NCI-H187 (cell line): ENCODE data around the gene TWF2.

Experiments
- DNase-seq, 2 experiments: peaks; one replicate each; lab custom pipeline; 2025; lab: John Stamatoyannopoulos, UW

Gene TWF2

GRCh38 chr3:52257911-52258310 is 19.0 kb upstream of the TWF2 start:
- no peak for DNase-seq

GRCh38 chr3:52256622-52257021 is 17.7 kb upstream of the TWF2 start:
- no peak for DNase-seq

GRCh38 chr3:52256159-52256558 is 17.2 kb upstream of the TWF2 start:
- DNase-seq: no peak

- DNase-seq: no peak
Measured at GRCh38 chr3:52254608-52255007, 15.7 kb upstream of the TWF2 start.

- no peak for DNase-seq
Measured at GRCh38 chr3:52253314-52254304, 14.7 kb upstream of the TWF2 start.

GRCh38 chr3:52250122-52250521 is 11.2 kb upstream of the TWF2 start:
- no peak for DNase-seq

- DNase-seq: no peak
Measured at GRCh38 chr3:52249683-52250082, 10.7 kb upstream of the TWF2 start.

GRCh38 chr3:52248816-52249547 is 10.0 kb upstream of the TWF2 start:
- DNase-seq: no peak

- DNase-seq: no peak
Measured at GRCh38 chr3:52248165-52248541, 9.2 kb upstream of the TWF2 start.

- DNase-seq: no peak
Measured at GRCh38 chr3:52247409-52248164, 8.6 kb upstream of the TWF2 start.

GRCh38 chr3:52246728-52247408 is 7.9 kb upstream of the TWF2 start:
- no peak for DNase-seq

- no peak for DNase-seq
Measured at GRCh38 chr3:52246264-52246620, 7.3 kb upstream of the TWF2 start.

- DNase-seq: no peak
Measured at GRCh38 chr3:52245322-52246263, 6.6 kb upstream of the TWF2 start, which contains the start of gene PPM1M. Gene PPM1M, plus strand, starts transcription at chr3:52245759. Its CDS starts 66 bp downstream, at chr3:52245825.

- no peak for DNase-seq
Measured at GRCh38 chr3:52243791-52244628, 5.1 kb upstream of the TWF2 start.

- no peak for DNase-seq
Measured at GRCh38 chr3:52242039-52242438, 3.1 kb upstream of the TWF2 start.

GRCh38 chr3:52240886-52241370 is 2.0 kb upstream of the TWF2 start:
- DNase-seq: no peak

- DNase-seq: no peak
Measured at GRCh38 chr3:52240059-52240885, 1.3 kb upstream of the TWF2 start.

GRCh38 chr3:52238193-52238760 is 681 bp downstream of the TWF2 start:
- DNase-seq: no peak
